Caco-2 (cell line): ENCODE data around the gene GRIK3. TPM values are rescaled to one million over a fixed set of nuclear protein-coding genes. Genes with fewer than 3 reads are reported as not detected.

Experiments
- BruUV-seq: library from RNA; stranded (reverse); fragments of 400-500 nt; replicated peaks from 2 replicates; lab custom pipeline; 2021; lab: Mats Ljungman, UMichigan
- CTCF ChIA-PET: fragments of 300-600 bp; sonication (Branson Sonifier 250); formaldehyde crosslinking; loops from one replicate; lab custom pipeline; 2022; ENCODE audit warnings: antibody characterized with exemption; lab: Charles Lee
- POLR2A ChIA-PET: fragments of 300-600 bp; sonication (Branson Sonifier 250); formaldehyde crosslinking; loops from one replicate; lab custom pipeline; 2022; ENCODE audit warnings: antibody characterized with exemption; lab: Charles Lee
- DNase-seq, 2 experiments: peaks; one replicate each; pipeline versions ENCODE4 v3.0.0 to v3.0.0-alpha.2; 2020 to 2022
- H3K27me3 ChIP-seq: replicated peaks from 2 replicates; pipeline ENCODE4 v1.6.0; 2011; ENCODE audit warnings: low read length; ENCODE audit not compliant: control insufficient read depth, insufficient read depth
- H3K36me3 ChIP-seq: 2 replicates; pipeline ENCODE4 v1.5.1; 2011; ENCODE audit warnings: low read length; ENCODE audit not compliant: control insufficient read depth, insufficient read depth
- H3K4me1 ChIP-seq: fragments of 250-450 bp; sonication (Bioruptor Pico); 2 replicates; pipeline ENCODE4 v1.5.1; 2020; ENCODE audit warnings: mild to moderate bottlenecking
- H3K4me3 ChIP-seq: 2 replicates; pipeline ENCODE4 v1.5.1; 2011; ENCODE audit warnings: low read depth, mild to moderate bottlenecking, control low read depth, low read length
- H3K9me3 ChIP-seq: fragments of 250-450 bp; sonication (Bioruptor Pico); 2 replicates; pipeline ENCODE4 v1.5.1; 2020; ENCODE audit warnings: mild to moderate bottlenecking, moderate library complexity
- H3K27ac Mint-ChIP-seq: one replicate; pipeline ENCODE4 v1.8.0; 2022; ENCODE audit warnings: mixed read lengths; ENCODE audit not compliant: unreplicated experiment
- H3K27me3 Mint-ChIP-seq: one replicate; pipeline ENCODE4 v1.8.0; 2022; ENCODE audit warnings: mixed read lengths; ENCODE audit not compliant: insufficient read depth, unreplicated experiment
- H3K36me3 Mint-ChIP-seq: one replicate; pipeline ENCODE4 v1.8.0; 2022; ENCODE audit warnings: mild to moderate bottlenecking, mixed read lengths; ENCODE audit not compliant: insufficient read depth, unreplicated experiment
- H3K4me1 Mint-ChIP-seq: one replicate; pipeline ENCODE4 v1.8.0; 2022; ENCODE audit warnings: low read depth, mixed read lengths; ENCODE audit not compliant: unreplicated experiment
- H3K4me3 Mint-ChIP-seq: one replicate; pipeline ENCODE4 v1.8.0; 2022; ENCODE audit warnings: mild to moderate bottlenecking, moderate library complexity, mixed read lengths; ENCODE audit not compliant: unreplicated experiment
- H3K9me3 Mint-ChIP-seq: one replicate; pipeline ENCODE4 v1.8.0; 2022; ENCODE audit warnings: mixed read lengths; ENCODE audit not compliant: unreplicated experiment
- intact Hi-C: fragments of 100-400 bp; cut with micrococcal nuclease; formaldehyde crosslinking; loops from one replicate; pipeline ENCODE4 v1.10.0; 2022; ENCODE audit not compliant: unreplicated experiment
- total RNA-seq: library from RNA; stranded (reverse); gene quantifications from 2 replicates; pipeline ENCODE4 v1.2.3, GENCODE V29; 2022
- TF ChIP-seq, protein P1 (sequence below), 2 experiments: fragments of 200-600 bp in 1 of 2; IDR thresholded peaks; 1 replicate in 1 of 2; 2 replicates in 1 of 2; pipeline versions ENCODE4 v1.5.1 to v1.8.0; 2011 to 2022; ENCODE audit warnings: antibody characterized with exemption in 1 of 2, control low read depth in 1 of 2, inconsistent platforms in 1 of 2, low read depth in 1 of 2, low read length in 1 of 2, mild to moderate bottlenecking in 1 of 2, moderate library complexity in 1 of 2; ENCODE audit not compliant: insufficient read depth in 1 of 2, severe bottlenecking in 1 of 2, unreplicated experiment in 1 of 2

The GRIK3 gene
- total RNA-seq, 1 experiment from 2014 or later, result not detected

- no peaks in the 10 kb centered on the region for H3K27me3 ChIP-seq
- no peaks in the 10 kb centered on the region for H3K36me3 ChIP-seq
- H3K4me3 ChIP-seq, result no peak overlapping the region
- intact Hi-C loops, result no loop called here
- H3K4me1 ChIP-seq, result no peaks in the 10 kb centered on the region
- DNase-seq, result no peak
- Mint-ChIP-seq H3K27me3 (peaks cover 5% of the 10 kb centered on the region), H3K4me1 (no peaks in the 10 kb centered on the region), H3K27ac (no peak overlapping the region), H3K9me3 (no peaks in the 10 kb centered on the region), H3K4me3 (no peak overlapping the region), H3K36me3 (no peaks in the 10 kb centered on the region)
- ChIA-PET CTCF (no interaction called here), POLR2A (no interaction called here)
- no peaks in the 10 kb centered on the region for H3K9me3 ChIP-seq
- no TSS peak for BruUV-seq
- TF ChIP-seq, protein P1, sequence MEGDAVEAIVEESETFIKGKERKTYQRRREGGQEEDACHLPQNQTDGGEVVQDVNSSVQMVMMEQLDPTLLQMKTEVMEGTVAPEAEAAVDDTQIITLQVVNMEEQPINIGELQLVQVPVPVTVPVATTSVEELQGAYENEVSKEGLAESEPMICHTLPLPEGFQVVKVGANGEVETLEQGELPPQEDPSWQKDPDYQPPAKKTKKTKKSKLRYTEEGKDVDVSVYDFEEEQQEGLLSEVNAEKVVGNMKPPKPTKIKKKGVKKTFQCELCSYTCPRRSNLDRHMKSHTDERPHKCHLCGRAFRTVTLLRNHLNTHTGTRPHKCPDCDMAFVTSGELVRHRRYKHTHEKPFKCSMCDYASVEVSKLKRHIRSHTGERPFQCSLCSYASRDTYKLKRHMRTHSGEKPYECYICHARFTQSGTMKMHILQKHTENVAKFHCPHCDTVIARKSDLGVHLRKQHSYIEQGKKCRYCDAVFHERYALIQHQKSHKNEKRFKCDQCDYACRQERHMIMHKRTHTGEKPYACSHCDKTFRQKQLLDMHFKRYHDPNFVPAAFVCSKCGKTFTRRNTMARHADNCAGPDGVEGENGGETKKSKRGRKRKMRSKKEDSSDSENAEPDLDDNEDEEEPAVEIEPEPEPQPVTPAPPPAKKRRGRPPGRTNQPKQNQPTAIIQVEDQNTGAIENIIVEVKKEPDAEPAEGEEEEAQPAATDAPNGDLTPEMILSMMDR (IDR thresholded peaks at IDR 0.05; ENCODE audit: insufficient read depth in 1 of 2, low read depth in 1 of 2, low read length in 1 of 2, severe bottlenecking in 1 of 2, unreplicated experiment in 1 of 2), result no peak
Measured at GRCh38 chr1:36889478-36890226, 144.7 kb downstream of the GRIK3 start.

GRCh38 chr1:36888811-36889477 is 145.4 kb downstream of the GRIK3 start:
- no peak overlapping the region for H3K27ac Mint-ChIP-seq
- no TSS peak for BruUV-seq
- H3K9me3 Mint-ChIP-seq, result no peaks in the 10 kb centered on the region
- no peaks in the 10 kb centered on the region for H3K36me3 ChIP-seq
- no peaks in the 10 kb centered on the region for H3K27me3 ChIP-seq
- no peak overlapping the region for H3K4me3 Mint-ChIP-seq
- ChIA-PET POLR2A (no interaction called here), CTCF (no interaction called here)
- no peaks in the 10 kb centered on the region for H3K36me3 Mint-ChIP-seq
- H3K4me1 Mint-ChIP-seq, result no peaks in the 10 kb centered on the region
- DNase-seq, result no peak
- TF ChIP-seq, protein P1 (IDR thresholded peaks at IDR 0.05; ENCODE audit: insufficient read depth in 1 of 2, low read depth in 1 of 2, low read length in 1 of 2, severe bottlenecking in 1 of 2, unreplicated experiment in 1 of 2), result no peak
- H3K27me3 Mint-ChIP-seq, result peaks cover 5% of the 10 kb centered on the region
- intact Hi-C loops, result no loop called here
- no peak overlapping the region for H3K4me3 ChIP-seq
- no peaks in the 10 kb centered on the region for H3K9me3 ChIP-seq
- no peaks in the 10 kb centered on the region for H3K4me1 ChIP-seq

- Mint-ChIP-seq H3K36me3 (no peaks in the 10 kb centered on the region), H3K27me3 (peaks cover 18% of the 10 kb centered on the region), H3K9me3 (no peaks in the 10 kb centered on the region), H3K4me3 (no peak overlapping the region), H3K4me1 (no peaks in the 10 kb centered on the region), H3K27ac (no peak overlapping the region)
- intact Hi-C loops, result no loop called here
- H3K9me3 ChIP-seq, result no peaks in the 10 kb centered on the region
- H3K4me3 ChIP-seq, result no peak overlapping the region
- BruUV-seq, result no TSS peak
- CTCF ChIA-PET, result no interaction called here
- H3K4me1 ChIP-seq, result no peaks in the 10 kb centered on the region
- H3K27me3 ChIP-seq, result no peaks in the 10 kb centered on the region
- H3K36me3 ChIP-seq, result no peaks in the 10 kb centered on the region
- POLR2A ChIA-PET, result no interaction called here
- no peak for DNase-seq
- TF ChIP-seq, protein P1 (IDR thresholded peaks at IDR 0.05; ENCODE audit: insufficient read depth in 1 of 2, low read depth in 1 of 2, low read length in 1 of 2, severe bottlenecking in 1 of 2, unreplicated experiment in 1 of 2), result no peak
Measured at GRCh38 chr1:36885540-36886357, 148.6 kb downstream of the GRIK3 start.
